OCI-LY3 (cell line): ENCODE results near the gene EDEM1.
"Not testable (repeated sequence)": the region's sequence is repeated elsewhere in the genome, so short reads cannot be mapped to it uniquely, and the experiment has no call there.

Experiments
- CTCF ChIP-seq: fragments of 200-600, 300-600 bp; sonication (generic); IDR thresholded peaks from 2 replicates; pipeline ENCODE4 v1.5.1; 2014; ENCODE audit warnings: antibody characterized with exemption, low read length, low read depth
- EZH2phosphoT487 ChIP-seq: fragments of 200-600 bp; shearing (Covaris generic); IDR thresholded peaks from 2 replicates; pipeline ENCODE4 v1.6.1; 2018; ENCODE audit warnings: antibody characterized with exemption, mixed run types, low read depth

GRCh38 chr3:5183714-5184113 is 3.8 kb upstream of the EDEM1 start:
- not testable (repeated sequence) for TF ChIP-seq CTCF, EZH2phosphoT487
